ENCODE data around the gene MUC5B. TPM values are rescaled to one million over a fixed set of nuclear protein-coding genes. Genes with fewer than 3 reads are reported as not detected.

Gene MUC5B
- total and polyA plus RNA-seq, 2 of the 13 experiments (the other 11 are each of a cell fraction or from before 2014, with no cell fraction given) = 0.01 TPM; not detected in 1

- TF ChIP-seq ZNF501 (CRISPR knock-in tag; IDR thresholded peaks at IDR 0.05) = no peak
Measured at GRCh38 chr11:1228101-1228821, 5.4 kb downstream of the MUC5B start (continued).

GRCh38 chr11:1228921-1229451, 6.1 kb downstream of the MUC5B start:
- H2AFZ ChIP-seq (ENCODE audit: low read length) = no peak overlapping the region
- in situ Hi-C loops (cut with HindIII; ENCODE audit: extremely low pct_ligation_motif_present, low pct_unique_long_range_greater_than_20kb) (loop anchor here (5.0 kb wide), 1 partner anchor 117 kb away; no protein-coding TSS in a partner anchor), intact Hi-C loops (cut with micrococcal nuclease; ENCODE audit: unreplicated experiment) (no loop called here)
- TF ChIP-seq HNF4A (CRISPR knock-in tag; IDR thresholded peaks at IDR 0.05) (no peak), AHDC1 (CRISPR knock-in tag; IDR thresholded peaks at IDR 0.05; ENCODE audit: borderline replicate concordance) (no peak)
- H3K4me3 ChIP-seq (replicated peaks in 1 of 3; ENCODE audit: insufficient read depth in 1 of 3, low read depth in 2 of 3, low read length in 3 of 3) = no peak overlapping the region
- peaks cover 5 to 9% of the 10 kb centered on the region in 2 experiments; a peak in 2 of 5 replicates for H3K27me3 ChIP-seq (ENCODE audit: control insufficient read depth in 1 of 2, insufficient read depth in 2 of 2, low read length in 2 of 2)
- H3K36me3 ChIP-seq (replicated peaks in 1 of 2; ENCODE audit: control insufficient read depth in 1 of 2, insufficient read depth in 2 of 2, low read length in 2 of 2) = no peaks in the 10 kb centered on the region
- no peak for FAIRE-seq
- CTCF ChIA-PET (ENCODE audit: low intra/inter-chr PET ratio, low total read pairs) = no interaction called here
- no TSS peak for BruUV-seq (replicated peaks)
- POLR2A ChIA-PET = no interaction called here
- WGBS (ENCODE audit: low lambda C conversion rate) = no CpG with 5 or more reads among the region's 18 CpGs
- H3K9ac ChIP-seq (ENCODE audit: insufficient read depth, low read depth, low read length) = no peak overlapping the region
- no peak for ATAC-seq
- DNase-seq (ENCODE audit: low spot score) = no peak
- no peaks in the 10 kb centered on the region for H3K9me3 ChIP-seq (ENCODE audit: low read length)
- no peaks in the 10 kb centered on the region for H4K20me1 ChIP-seq (ENCODE audit: insufficient read depth, low read length)
- no peak overlapping the region for H3K4me2 ChIP-seq (ENCODE audit: low read depth, low read length)
- no peaks in the 10 kb centered on the region for H3K4me1 ChIP-seq (ENCODE audit: insufficient read depth, low read length)
- no peaks in the 10 kb centered on the region for H3K79me2 ChIP-seq (ENCODE audit: insufficient read depth, low read length)
- no peak overlapping the region for H3K27ac ChIP-seq (ENCODE audit: extremely low read length, insufficient read depth, low read length)

Measured in HepG2 (cell line).